ENCODE results near the gene CDKAL1. TPM values are rescaled to one million over a fixed set of nuclear protein-coding genes. Genes with fewer than 3 reads are reported as not detected.

Gene CDKAL1
- total RNA-seq, 2 experiments from 2014 or later = 22.6 to 22.7 TPM

DNA sequence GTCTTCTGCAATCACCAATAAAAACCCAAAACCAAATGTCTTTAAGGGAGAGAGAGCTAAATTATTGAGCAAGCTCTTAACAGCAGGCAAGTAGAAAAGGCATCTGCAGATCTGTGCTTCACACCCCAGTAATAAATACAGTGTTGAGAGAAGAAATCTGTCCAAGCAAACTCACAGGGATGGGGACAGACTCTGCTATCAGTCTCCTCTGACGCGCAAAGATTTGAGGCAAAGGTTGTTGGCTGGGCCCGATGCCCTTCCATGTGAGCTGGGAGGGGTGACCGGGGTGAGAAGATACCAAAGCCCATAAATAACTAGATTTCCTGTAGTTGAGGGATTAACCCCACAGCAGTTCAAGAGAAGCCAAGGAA lies 744.1 kb downstream of the CDKAL1 start:
- Mint-ChIP-seq H3K4me1 (no peaks in the 10 kb centered on the region), H3K9me3 (no peaks in the 10 kb centered on the region)

DNA sequence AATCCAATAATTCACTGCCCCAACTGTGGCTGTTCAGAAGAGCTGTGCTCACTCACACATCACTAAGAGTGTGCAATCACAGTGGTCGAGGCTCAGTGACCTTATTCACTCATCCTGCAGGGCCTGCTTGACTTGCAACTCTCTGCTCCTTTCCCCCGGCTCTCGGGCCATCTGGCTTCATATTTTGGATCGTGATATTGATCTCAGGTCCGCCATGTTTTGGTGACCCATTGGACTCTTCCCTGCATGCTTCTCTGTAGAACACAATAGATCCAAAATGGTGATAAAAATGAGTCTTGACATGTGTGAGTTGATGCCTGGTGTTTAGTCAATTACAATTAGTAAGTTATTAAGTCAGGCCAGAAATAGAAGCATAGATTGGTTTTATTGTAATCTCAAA lies 745.4 kb downstream of the CDKAL1 start:
- Mint-ChIP-seq H3K9me3 (no peaks in the 10 kb centered on the region), H3K4me1 (no peaks in the 10 kb centered on the region), H3K27me3 (no peaks in the 10 kb centered on the region)

More for the DNA sequence above, 744.1 kb downstream of the CDKAL1 start:
- Mint-ChIP-seq H3K27ac (no peak overlapping the region), H3K27me3 (no peaks in the 10 kb centered on the region), H3K36me3 (no peaks in the 10 kb centered on the region), H3K4me3 (no peak overlapping the region)
- no peak for DNase-seq

DNA sequence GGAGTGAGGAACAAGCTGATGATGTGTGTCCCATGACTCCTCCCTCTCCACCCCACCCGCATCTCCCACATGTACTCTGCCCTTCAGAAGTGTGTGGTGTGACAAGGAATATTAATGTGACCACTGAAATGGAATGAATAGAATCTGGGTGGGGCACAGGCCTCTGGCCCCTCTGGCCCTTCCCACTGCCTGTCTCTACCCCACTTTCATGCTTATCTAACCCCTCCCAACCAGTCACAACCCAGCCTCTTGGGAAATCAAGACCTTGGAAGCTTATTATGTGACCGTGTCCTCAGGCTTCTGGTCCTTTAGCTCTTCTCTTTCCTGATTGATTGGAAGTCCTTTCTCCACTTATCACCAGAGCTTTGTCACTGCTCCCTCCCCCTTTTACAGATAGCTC lies 747.1 kb downstream of the CDKAL1 start:
- no peaks in the 10 kb centered on the region for H3K36me3 Mint-ChIP-seq
- no peaks in the 10 kb centered on the region for H3K9me3 Mint-ChIP-seq
- no peak overlapping the region for H3K4me3 Mint-ChIP-seq
- no peak for DNase-seq
- no peaks in the 10 kb centered on the region for H3K4me1 Mint-ChIP-seq
- no peaks in the 10 kb centered on the region for H3K27me3 Mint-ChIP-seq
- H3K27ac Mint-ChIP-seq = no peak overlapping the region

More for the DNA sequence above, 745.4 kb downstream of the CDKAL1 start:
- no peak for DNase-seq
- Mint-ChIP-seq H3K36me3 (no peaks in the 10 kb centered on the region), H3K27ac (no peak overlapping the region), H3K4me3 (no peak overlapping the region)

Other genes starting within 250 kb of the CDKAL1 start
- 10 to 100 TPM; 21.5 to 22.8 TPM for gene E2F3, start 132.6 kb upstream of the CDKAL1 start, total RNA-seq

Measured in activated naive CD8-positive, alpha-beta T cell treated with anti-CD3 and anti-CD28 coated beads for 36 hours (primary cell).